Gastrocnemius medialis (tissue), 4 donors: ENCODE measurements around the gene PELO.

Source experiments
- POLR2A ChIP-seq, 2 donors: fragments of 450-650 bp; IDR thresholded peaks; one replicate each; pipeline ENCODE4 v1.6.1; 2017; ENCODE audit warnings: antibody characterized with exemption in 2 of 2, mild to moderate bottlenecking in 2 of 2, moderate library complexity in 2 of 2
- TF ChIP-seq, protein P1 (sequence below), 5 experiments: fragments of 450-650 bp in 3 of 5; fragments of 200-600 bp in 2 of 5; sonication (generic) in 2 of 5; IDR thresholded peaks in 4 of 5; conservative IDR thresholded peaks in 1 of 5; 1 replicate in 4 of 5; 2 replicates in 1 of 5; pipeline ENCODE4 v1.5.1; 2016 to 2019; ENCODE audit warnings: antibody characterized with exemption in 5 of 5, mild to moderate bottlenecking in 3 of 5, moderate library complexity in 3 of 5

- TF ChIP-seq, protein P1, sequence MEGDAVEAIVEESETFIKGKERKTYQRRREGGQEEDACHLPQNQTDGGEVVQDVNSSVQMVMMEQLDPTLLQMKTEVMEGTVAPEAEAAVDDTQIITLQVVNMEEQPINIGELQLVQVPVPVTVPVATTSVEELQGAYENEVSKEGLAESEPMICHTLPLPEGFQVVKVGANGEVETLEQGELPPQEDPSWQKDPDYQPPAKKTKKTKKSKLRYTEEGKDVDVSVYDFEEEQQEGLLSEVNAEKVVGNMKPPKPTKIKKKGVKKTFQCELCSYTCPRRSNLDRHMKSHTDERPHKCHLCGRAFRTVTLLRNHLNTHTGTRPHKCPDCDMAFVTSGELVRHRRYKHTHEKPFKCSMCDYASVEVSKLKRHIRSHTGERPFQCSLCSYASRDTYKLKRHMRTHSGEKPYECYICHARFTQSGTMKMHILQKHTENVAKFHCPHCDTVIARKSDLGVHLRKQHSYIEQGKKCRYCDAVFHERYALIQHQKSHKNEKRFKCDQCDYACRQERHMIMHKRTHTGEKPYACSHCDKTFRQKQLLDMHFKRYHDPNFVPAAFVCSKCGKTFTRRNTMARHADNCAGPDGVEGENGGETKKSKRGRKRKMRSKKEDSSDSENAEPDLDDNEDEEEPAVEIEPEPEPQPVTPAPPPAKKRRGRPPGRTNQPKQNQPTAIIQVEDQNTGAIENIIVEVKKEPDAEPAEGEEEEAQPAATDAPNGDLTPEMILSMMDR (IDR thresholded peaks at IDR 0.05 in 4 of 5, conservative IDR thresholded peaks at IDR 0.05 in 1 of 5) = no peak
- no peak for TF ChIP-seq POLR2A (IDR thresholded peaks at IDR 0.05)
Observed at GRCh38 chr5:52796031-52796430, 8.3 kb downstream of the PELO start.
